Adrenal gland (tissue), 5 donors: ENCODE results near the gene TBC1D22A.

Source experiments
- POLR2A ChIP-seq, 2 donors: fragments of 450-650 bp; IDR thresholded peaks; one replicate each; pipeline ENCODE4 v1.6.1; 2017; ENCODE audit warnings: antibody characterized with exemption in 2 of 2, mild to moderate bottlenecking in 2 of 2, moderate library complexity in 1 of 2
- TF ChIP-seq, protein P1 (sequence below), 6 experiments: fragments of 450-650 bp in 4 of 6; fragments of 200-600 bp in 2 of 6; sonication (generic) in 1 of 6; IDR thresholded peaks; 1 replicate in 5 of 6; 2 replicates in 1 of 6; pipeline versions ENCODE4 v1.5.1 to v1.8.0; 2016 to 2021; ENCODE audit warnings: antibody characterized with exemption in 6 of 6, mild to moderate bottlenecking in 2 of 6, moderate library complexity in 1 of 6
- donor health status: DM: no; HTN: no; CAD: no.

DNA sequence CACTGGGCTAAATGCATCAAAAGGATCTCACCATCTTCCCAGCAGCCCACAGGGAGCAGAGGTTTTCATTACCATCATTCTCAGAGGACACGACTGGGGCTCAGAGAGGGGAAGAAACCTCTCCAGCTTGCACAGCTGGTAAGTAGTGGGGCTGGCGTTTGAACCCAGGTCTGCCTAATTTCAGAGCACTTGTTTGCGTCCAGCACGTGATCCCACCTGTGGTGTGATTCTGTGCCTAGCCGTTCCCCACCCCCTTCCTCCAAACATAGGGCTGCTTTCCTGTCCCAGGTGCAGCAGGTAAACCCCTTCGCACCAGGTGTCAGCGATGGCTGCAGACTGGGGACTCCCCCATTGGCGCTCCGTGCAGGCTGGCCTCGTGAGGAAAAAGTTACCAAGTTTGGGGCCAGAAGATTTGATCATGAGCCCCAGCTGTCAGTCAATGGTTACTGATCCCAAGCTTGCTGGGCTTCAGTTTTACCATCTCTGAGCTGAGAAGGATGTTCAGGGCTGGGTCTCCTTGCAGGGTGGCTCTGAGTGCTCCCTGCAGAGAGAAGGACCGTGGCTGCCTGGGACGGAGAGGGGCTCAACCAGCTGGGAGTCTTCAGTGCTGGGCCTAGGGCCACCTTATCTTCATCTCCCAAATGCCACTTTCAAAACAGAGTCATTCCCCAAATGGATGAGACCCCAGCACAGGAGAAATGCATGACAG lies 445.6 kb downstream of the TBC1D22A start:
- TF ChIP-seq, protein P1, sequence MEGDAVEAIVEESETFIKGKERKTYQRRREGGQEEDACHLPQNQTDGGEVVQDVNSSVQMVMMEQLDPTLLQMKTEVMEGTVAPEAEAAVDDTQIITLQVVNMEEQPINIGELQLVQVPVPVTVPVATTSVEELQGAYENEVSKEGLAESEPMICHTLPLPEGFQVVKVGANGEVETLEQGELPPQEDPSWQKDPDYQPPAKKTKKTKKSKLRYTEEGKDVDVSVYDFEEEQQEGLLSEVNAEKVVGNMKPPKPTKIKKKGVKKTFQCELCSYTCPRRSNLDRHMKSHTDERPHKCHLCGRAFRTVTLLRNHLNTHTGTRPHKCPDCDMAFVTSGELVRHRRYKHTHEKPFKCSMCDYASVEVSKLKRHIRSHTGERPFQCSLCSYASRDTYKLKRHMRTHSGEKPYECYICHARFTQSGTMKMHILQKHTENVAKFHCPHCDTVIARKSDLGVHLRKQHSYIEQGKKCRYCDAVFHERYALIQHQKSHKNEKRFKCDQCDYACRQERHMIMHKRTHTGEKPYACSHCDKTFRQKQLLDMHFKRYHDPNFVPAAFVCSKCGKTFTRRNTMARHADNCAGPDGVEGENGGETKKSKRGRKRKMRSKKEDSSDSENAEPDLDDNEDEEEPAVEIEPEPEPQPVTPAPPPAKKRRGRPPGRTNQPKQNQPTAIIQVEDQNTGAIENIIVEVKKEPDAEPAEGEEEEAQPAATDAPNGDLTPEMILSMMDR (IDR thresholded peaks at IDR 0.05) = no peak
- no peak for TF ChIP-seq POLR2A (IDR thresholded peaks at IDR 0.05)
